BJ (cell line): ENCODE results near the gene FAM219A. TPM values are rescaled to one million over a fixed set of nuclear protein-coding genes. Genes with fewer than 3 reads are reported as not detected.

Experiments
- CTCF ChIA-PET: fragments of 350-600 bp; formaldehyde crosslinking; extraction: SDS; loops from one replicate; lab custom pipeline; 2021; ENCODE audit warnings: antibody characterized with exemption, inconsistent platforms; lab: Yijun Ruan, JAX
- POLR2A ChIA-PET: fragments of 300-600 bp; sonication (Branson Sonifier 250); formaldehyde crosslinking; extraction: SDS; loops from one replicate; lab custom pipeline; 2021; ENCODE audit warnings: antibody characterized with exemption; lab: Charles Lee
- DNase-seq: peaks from one replicate; pipeline ENCODE4 v3.0.0-alpha.2; 2011; ENCODE audit warnings: low read depth
- H3K27me3 ChIP-seq: 2 replicates; pipeline ENCODE4 v1.6.0; 2011; ENCODE audit warnings: low read length; ENCODE audit not compliant: control insufficient read depth, insufficient read depth
- H3K36me3 ChIP-seq: 2 replicates; pipeline ENCODE4 v1.5.1; 2011; ENCODE audit warnings: low read length; ENCODE audit not compliant: control insufficient read depth, insufficient read depth
- H3K4me3 ChIP-seq: 2 replicates; pipeline ENCODE4 v1.5.1; 2011; ENCODE audit warnings: low read depth, mild to moderate bottlenecking, control low read depth, low read length
- CTCF ChIP-seq: IDR thresholded peaks from 2 replicates; pipeline ENCODE4 v1.5.1; 2011; ENCODE audit warnings: low read depth, mild to moderate bottlenecking, control low read depth, inconsistent platforms, low read length, moderate library complexity; ENCODE audit not compliant: insufficient read depth
- polyA plus RNA-seq: library from polyadenylated mRNA; depleted of rRNA; stranded (reverse); fragments of >200 nt; gene quantifications from 2 replicates; pipeline ENCODE4 v1.2.3, GENCODE V29; 2011

The FAM219A gene
- polyA plus RNA-seq, 1 experiment, result 17.8 TPM

GRCh38 chr9:34380511-34381315, 77.7 kb downstream of the FAM219A start:
- H3K27me3 ChIP-seq, result peaks cover 3% of the 10 kb centered on the region; the same call in 1 of the 2 replicates
- no peaks in the 10 kb centered on the region for H3K36me3 ChIP-seq
- H3K4me3 ChIP-seq, result peak overlapping the region; percentile 39
- no peak for TF ChIP-seq CTCF
- ChIA-PET POLR2A (no interaction called here), CTCF (interaction anchor here (0.6 to 6.6 kb wide), 9 partner anchors 12 to 254 kb away, joined by 3 to 59 read pairs (median 10); no protein-coding TSS in a partner anchor)
- no peak for DNase-seq

- ChIA-PET POLR2A (no interaction called here), CTCF (interaction anchor here (1.1 to 6.6 kb wide), 11 partner anchors 9 to 224 kb away, joined by 3 to 59 read pairs (median 10); partner anchors contain the start of gene CNTFR)
- no peak for TF ChIP-seq CTCF
- peaks cover 3% of the 10 kb centered on the region; the same call in 1 of the 2 replicates for H3K27me3 ChIP-seq
- no peak overlapping the region for H3K4me3 ChIP-seq
- no peak for DNase-seq
- no peaks in the 10 kb centered on the region for H3K36me3 ChIP-seq
These were observed 78.3 kb downstream of the FAM219A start for GRCh38 chr9:34380034-34380510.

- Histone ChIP-seq H3K4me3 (0 out of 2 replicates have a peak overlapping the region, but pooled peaks have one; percentile 10), H3K36me3 (no peaks in the 10 kb centered on the region), H3K27me3 (peaks cover 3% of the 10 kb centered on the region; the same call in 1 of the 2 replicates)
- CTCF ChIA-PET, result interaction anchor here (0.5 to 6.6 kb wide), 19 partner anchors 8 to 756 kb away, joined by 3 to 59 read pairs (median 4); partner anchors contain the start of gene CNTFR
- DNase-seq, result no peak
- peak; percentile 99 for TF ChIP-seq CTCF
- POLR2A ChIA-PET, result interaction anchor here (0.5 kb wide), 1 partner anchor 164 kb away, joined by 6 read pairs; no protein-coding TSS in a partner anchor
These were observed 78.9 kb downstream of the FAM219A start for GRCh38 chr9:34379334-34380033.

GRCh38 chr9:34378376-34379060, 79.9 kb downstream of the FAM219A start:
- Histone ChIP-seq H3K36me3 (no peaks in the 10 kb centered on the region), H3K4me3 (no peak overlapping the region), H3K27me3 (peaks cover 4% of the 10 kb centered on the region)
- CTCF ChIA-PET, result interaction anchor here (0.6 to 6.6 kb wide), 21 partner anchors 8 to 403 kb away, joined by 3 to 59 read pairs (median 4); partner anchors contain the start of gene CNTFR
- DNase-seq, result no peak
- POLR2A ChIA-PET, result interaction anchor here (0.5 kb wide), 1 partner anchor 165 kb away, joined by 6 read pairs; no protein-coding TSS in a partner anchor
- TF ChIP-seq CTCF, result no peak
